B cell (primary cell): Measurements from ENCODE around the gene GNB3.

Source experiments
- EZH2 ChIP-seq: IDR thresholded peaks from 2 replicates; pipeline ENCODE4 v1.6.1; 2012; ENCODE audit warnings: borderline replicate concordance, low read depth, mild to moderate bottlenecking, moderate library complexity, low read length; ENCODE audit not compliant: insufficient read depth, poor library complexity, severe bottlenecking
- TF ChIP-seq, protein P1 (sequence below): fragments of 200-600 bp; IDR thresholded peaks from one replicate; pipeline ENCODE4 v1.8.0; 2022; ENCODE audit warnings: antibody characterized with exemption, mild to moderate bottlenecking

- TF ChIP-seq, protein P1, sequence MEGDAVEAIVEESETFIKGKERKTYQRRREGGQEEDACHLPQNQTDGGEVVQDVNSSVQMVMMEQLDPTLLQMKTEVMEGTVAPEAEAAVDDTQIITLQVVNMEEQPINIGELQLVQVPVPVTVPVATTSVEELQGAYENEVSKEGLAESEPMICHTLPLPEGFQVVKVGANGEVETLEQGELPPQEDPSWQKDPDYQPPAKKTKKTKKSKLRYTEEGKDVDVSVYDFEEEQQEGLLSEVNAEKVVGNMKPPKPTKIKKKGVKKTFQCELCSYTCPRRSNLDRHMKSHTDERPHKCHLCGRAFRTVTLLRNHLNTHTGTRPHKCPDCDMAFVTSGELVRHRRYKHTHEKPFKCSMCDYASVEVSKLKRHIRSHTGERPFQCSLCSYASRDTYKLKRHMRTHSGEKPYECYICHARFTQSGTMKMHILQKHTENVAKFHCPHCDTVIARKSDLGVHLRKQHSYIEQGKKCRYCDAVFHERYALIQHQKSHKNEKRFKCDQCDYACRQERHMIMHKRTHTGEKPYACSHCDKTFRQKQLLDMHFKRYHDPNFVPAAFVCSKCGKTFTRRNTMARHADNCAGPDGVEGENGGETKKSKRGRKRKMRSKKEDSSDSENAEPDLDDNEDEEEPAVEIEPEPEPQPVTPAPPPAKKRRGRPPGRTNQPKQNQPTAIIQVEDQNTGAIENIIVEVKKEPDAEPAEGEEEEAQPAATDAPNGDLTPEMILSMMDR, result no peak
- no peak for TF ChIP-seq EZH2
These were observed 395 bp upstream of the GNB3 start for GRCh38 chr12:6840330-6840729.
